Effector memory CD8-positive, alpha-beta T cell (primary cell): ENCODE measurements around the gene ZBTB17.
"Not testable (repeated sequence)": the region's sequence is repeated elsewhere in the genome, so short reads cannot be mapped to it uniquely, and the experiment has no call there.

Experiments
- ATAC-seq: fragments of 150-1000 bp; cut with Tn5 transposase; replicated peaks from 2 replicates; pipeline ENCODE4 v1.10.0; 2021; ENCODE audit warnings: mild to moderate bottlenecking, moderate library complexity
- DNase-seq, 3 experiments: peaks; one replicate each; pipeline ENCODE4 v3.0.0; 2021
- H3K27ac Mint-ChIP-seq, 2 donors: one replicate each; pipeline ENCODE4 v1.8.0; 2022; ENCODE audit warnings: mild to moderate bottlenecking in 2 of 2, mixed read lengths in 2 of 2, moderate library complexity in 2 of 2
- H3K27me3 Mint-ChIP-seq, 2 donors: one replicate each; pipeline ENCODE4 v1.8.0; 2022; ENCODE audit warnings: mixed read lengths in 2 of 2
- H3K36me3 Mint-ChIP-seq: one replicate; pipeline ENCODE4 v1.8.0; 2022; ENCODE audit warnings: mild to moderate bottlenecking, moderate library complexity, mixed read lengths; ENCODE audit not compliant: insufficient read depth
- H3K4me1 Mint-ChIP-seq, 2 donors: one replicate each; pipeline ENCODE4 v1.8.0; 2022; ENCODE audit warnings: low read depth in 2 of 2, mixed read lengths in 2 of 2
- H3K4me3 Mint-ChIP-seq, 2 donors: one replicate each; pipeline ENCODE4 v1.8.0; 2022; ENCODE audit warnings: mild to moderate bottlenecking in 2 of 2, mixed read lengths in 2 of 2, moderate library complexity in 2 of 2
- H3K9me3 Mint-ChIP-seq, 2 donors: one replicate each; pipeline ENCODE4 v1.8.0; 2022; ENCODE audit warnings: mixed read lengths in 2 of 2

ZBTB17 gene

GRCh38 chr1:15911927-15912326 lies 64.0 kb downstream of the ZBTB17 start:
- Mint-ChIP-seq H3K9me3 (no peaks in the 10 kb centered on the region), H3K27ac (no peak overlapping the region), H3K4me3 (no peak overlapping the region), H3K27me3 (no peaks in the 10 kb centered on the region), H3K36me3 (peaks cover 59% of the 10 kb centered on the region), H3K4me1 (peaks cover 12 to 13% of the 10 kb centered on the region in 2 donors)
- DNase-seq (no peak), ATAC-seq (no peak)

- peak overlapping the region; percentile 23 to 82 for H3K27ac Mint-ChIP-seq
- H3K36me3 Mint-ChIP-seq = peaks cover 60% of the 10 kb centered on the region
- ATAC-seq (no peak), DNase-seq (no peak)
- H3K9me3 Mint-ChIP-seq = no peaks in the 10 kb centered on the region
- H3K27me3 Mint-ChIP-seq = no peaks in the 10 kb centered on the region
- peaks cover 6% of the 10 kb centered on the region in 2 donors for H3K4me1 Mint-ChIP-seq
- H3K4me3 Mint-ChIP-seq = no peak overlapping the region
Measured at GRCh38 chr1:15911141-15911540, 64.8 kb downstream of the ZBTB17 start.

GRCh38 chr1:15908597-15908996 lies 67.3 kb downstream of the ZBTB17 start:
- DNase-seq = no peak
- Mint-ChIP-seq H3K27ac (peak overlapping the region in 1 of 2 donors; percentile 69), H3K36me3 (peaks cover 52% of the 10 kb centered on the region), H3K9me3 (no peaks in the 10 kb centered on the region), H3K4me3 (no peak overlapping the region), H3K27me3 (no peaks in the 10 kb centered on the region), H3K4me1 (peaks cover 0 to 7% of the 10 kb centered on the region in 2 donors)
- ATAC-seq = no peak

GRCh38 chr1:15902882-15903281 lies 73.0 kb downstream of the ZBTB17 start:
- no peaks in the 10 kb centered on the region for H3K27me3 Mint-ChIP-seq
- H3K9me3 Mint-ChIP-seq = no peaks in the 10 kb centered on the region
- DNase-seq (no peak), ATAC-seq (no peak)
- peaks cover 23% of the 10 kb centered on the region for H3K36me3 Mint-ChIP-seq
- H3K4me3 Mint-ChIP-seq = no peak overlapping the region
- peak overlapping the region in 1 of 2 donors; percentile 81 for H3K27ac Mint-ChIP-seq
- H3K4me1 Mint-ChIP-seq = peaks cover 0 to 16% of the 10 kb centered on the region in 2 donors

GRCh38 chr1:15900662-15901279 lies 75.1 kb downstream of the ZBTB17 start:
- DNase-seq = no peak
- peaks cover 4 to 25% of the 10 kb centered on the region in 2 donors for H3K4me1 Mint-ChIP-seq
- H3K36me3 Mint-ChIP-seq = peaks cover 26% of the 10 kb centered on the region
- ATAC-seq = no peak
- H3K4me3 Mint-ChIP-seq = no peak overlapping the region
- no peaks in the 10 kb centered on the region for H3K9me3 Mint-ChIP-seq
- no peaks in the 10 kb centered on the region for H3K27me3 Mint-ChIP-seq
- no peak overlapping the region for H3K27ac Mint-ChIP-seq

GRCh38 chr1:15899266-15899665 lies 76.6 kb downstream of the ZBTB17 start:
- H3K36me3 Mint-ChIP-seq = peaks cover 23% of the 10 kb centered on the region
- ATAC-seq = no peak
- DNase-seq = no peak
- H3K4me3 Mint-ChIP-seq = no peak overlapping the region
- H3K27me3 Mint-ChIP-seq = no peaks in the 10 kb centered on the region
- no peaks in the 10 kb centered on the region for H3K9me3 Mint-ChIP-seq
- no peak overlapping the region for H3K27ac Mint-ChIP-seq
- peaks cover 6 to 30% of the 10 kb centered on the region in 2 donors for H3K4me1 Mint-ChIP-seq

- peaks cover 23% of the 10 kb centered on the region for H3K36me3 Mint-ChIP-seq
- H3K27ac Mint-ChIP-seq = peak overlapping the region in 1 of 2 donors; percentile 76
- H3K4me1 Mint-ChIP-seq = peaks cover 6 to 30% of the 10 kb centered on the region in 2 donors
- ATAC-seq, H3K27me3 Mint-ChIP-seq, DNase-seq, H3K4me3 Mint-ChIP-seq, H3K9me3 Mint-ChIP-seq: not testable (repeated sequence)
Measured at GRCh38 chr1:15896841-15897610, 78.9 kb downstream of the ZBTB17 start.

GRCh38 chr1:15895233-15895632 lies 80.7 kb downstream of the ZBTB17 start:
- Mint-ChIP-seq H3K4me1 (peaks cover 9 to 29% of the 10 kb centered on the region in 2 donors), H3K9me3 (no peaks in the 10 kb centered on the region)
- ATAC-seq = no peak

GRCh38 chr1:15892857-15893599 lies 82.9 kb downstream of the ZBTB17 start:
- peak overlapping the region; percentile 8 to 67 for H3K27ac Mint-ChIP-seq
- not testable (repeated sequence) for DNase-seq

More at GRCh38 chr1:15895233-15895632, 80.7 kb downstream of the ZBTB17 start:
- Mint-ChIP-seq H3K27me3 (no peaks in the 10 kb centered on the region), H3K36me3 (peaks cover 30% of the 10 kb centered on the region), H3K27ac (no peak overlapping the region), H3K4me3 (no peak overlapping the region)
- DNase-seq = no peak

More at GRCh38 chr1:15892857-15893599, 82.9 kb downstream of the ZBTB17 start:
- H3K9me3 Mint-ChIP-seq, H3K4me3 Mint-ChIP-seq, H3K27me3 Mint-ChIP-seq, ATAC-seq: not testable (repeated sequence)
- Mint-ChIP-seq H3K36me3 (peaks cover 38% of the 10 kb centered on the region), H3K4me1 (peaks cover 9 to 35% of the 10 kb centered on the region in 2 donors)
